Activated CD8-positive, alpha-beta T cell treated with anti-CD3 and anti-CD28 coated beads, Interleukin-2, amount 10 ng/mL, durations not matched to agents 7 days and 5 days (primary cell): Measurements from ENCODE around the gene WDR76. TPM values are rescaled to one million over a fixed set of nuclear protein-coding genes. Genes with fewer than 3 reads are reported as not detected.

Experiments
- ATAC-seq: fragments of 150-1000 bp; cut with Tn5 transposase; one replicate; pipeline ENCODE4 v1.10.0; 2021; ENCODE audit warnings: moderate library complexity
- CTCF ChIA-PET: fragments of 350-600 bp; sonication (Branson Sonifier 250); formaldehyde crosslinking; loops from one replicate; lab custom pipeline; 2021; ENCODE audit warnings: antibody characterized with exemption; lab: Charles Lee
- POLR2A ChIA-PET: fragments of 350-600 bp; sonication (Branson Sonifier 250); formaldehyde crosslinking; loops from one replicate; lab custom pipeline; 2021; ENCODE audit warnings: antibody characterized with exemption; lab: Charles Lee
- DNase-seq: peaks from one replicate; pipeline ENCODE4 v3.0.0-alpha.2; 2020
- H3K27ac Mint-ChIP-seq: one replicate; pipeline ENCODE4 v1.8.0; 2021; ENCODE audit warnings: mild to moderate bottlenecking, mixed read lengths
- H3K27me3 Mint-ChIP-seq: one replicate; pipeline ENCODE4 v1.8.0; 2021; ENCODE audit warnings: low read depth, mixed read lengths
- H3K36me3 Mint-ChIP-seq: one replicate; pipeline ENCODE4 v1.8.0; 2021; ENCODE audit warnings: low read depth, mixed read lengths
- H3K4me1 Mint-ChIP-seq: one replicate; pipeline ENCODE4 v1.8.0; 2021; ENCODE audit warnings: low read depth, mixed read lengths
- H3K4me3 Mint-ChIP-seq: one replicate; pipeline ENCODE4 v1.8.0; 2021; ENCODE audit warnings: mild to moderate bottlenecking, mixed read lengths
- H3K9me3 Mint-ChIP-seq: one replicate; pipeline ENCODE4 v1.8.0; 2022; ENCODE audit warnings: mixed read lengths; ENCODE audit not compliant: insufficient read depth
- total RNA-seq, 2 experiments: library from RNA; stranded (reverse); gene quantifications; one replicate each; pipeline ENCODE4 v1.2.3, GENCODE V29; 2021

Gene WDR76
- total RNA-seq, result 10 to 100 TPM; 87.0 to 88.7 TPM

DNA sequence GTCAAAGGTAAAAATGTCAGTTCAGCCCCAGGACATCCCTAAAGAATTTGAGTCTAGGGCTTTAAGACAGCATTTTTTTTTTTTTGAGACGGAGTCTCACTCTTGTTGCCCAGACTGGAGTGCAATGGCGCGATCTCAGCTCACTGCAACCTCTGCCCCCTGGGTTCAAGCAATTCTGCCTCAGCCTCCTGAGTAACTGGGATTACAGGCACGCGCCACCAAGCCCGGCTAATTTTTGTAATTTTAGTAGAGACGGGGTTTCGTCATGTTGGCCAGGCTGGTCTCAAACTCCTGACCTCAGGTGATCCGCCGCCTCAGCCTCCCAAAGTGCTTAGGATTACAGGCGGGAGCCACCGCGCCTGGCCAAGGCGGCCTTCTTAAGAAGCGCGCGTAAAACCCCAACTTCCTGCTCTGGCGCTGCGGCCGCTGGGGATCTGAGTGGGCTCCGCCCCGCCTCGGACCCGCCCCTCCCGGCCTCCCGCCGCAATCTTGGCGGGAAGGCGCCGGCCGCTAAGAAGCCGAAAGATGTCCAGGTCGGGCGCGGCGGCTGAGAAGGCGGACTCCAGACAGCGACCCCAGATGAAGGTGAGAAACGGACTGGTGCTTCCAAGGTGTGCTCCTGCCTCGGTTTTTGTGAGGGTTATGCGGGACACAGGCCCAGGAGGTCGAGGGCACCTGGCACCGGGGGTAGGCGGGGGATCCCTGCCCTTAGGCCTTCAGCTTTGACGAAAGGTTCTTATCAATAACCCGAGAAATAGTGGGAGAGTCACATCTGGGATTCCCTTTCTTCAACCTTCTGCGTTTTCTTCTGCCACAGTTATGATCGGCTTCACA is at the start of gene WDR76:
WDR76 (plus strand) TSS at position 495 of the 834 bp plus-strand sequence; CDS start at position 526, 31 bp downstream.
- peaks cover 58% of the 10 kb centered on the region for H3K4me1 Mint-ChIP-seq
- ChIA-PET CTCF (interaction anchor here (1.4 to 2.3 kb wide), 2 partner anchors 13 to 50 kb away, joined by 3 to 11 read pairs; partner anchors contain the start of gene ELL3), POLR2A (interaction anchor here (0.6 to 3.1 kb wide), 8 partner anchors 18 to 460 kb away, joined by 3 to 18 read pairs (median 5); partner anchors contain the start of genes ELL3, HYPK, PDIA3 and SERF2)
- H3K27ac Mint-ChIP-seq, result peak within 1 kb of the TSS; percentile 95
- peak within 1 kb of the TSS; percentile 85 for H3K4me3 Mint-ChIP-seq
- ATAC-seq (peak; percentile 69), DNase-seq (peak; percentile 88)
- no peaks in the 10 kb centered on the region for H3K27me3 Mint-ChIP-seq
- no peaks in the 10 kb centered on the region for H3K9me3 Mint-ChIP-seq
- H3K36me3 Mint-ChIP-seq, result peaks cover 49% of the 10 kb centered on the region

DNA sequence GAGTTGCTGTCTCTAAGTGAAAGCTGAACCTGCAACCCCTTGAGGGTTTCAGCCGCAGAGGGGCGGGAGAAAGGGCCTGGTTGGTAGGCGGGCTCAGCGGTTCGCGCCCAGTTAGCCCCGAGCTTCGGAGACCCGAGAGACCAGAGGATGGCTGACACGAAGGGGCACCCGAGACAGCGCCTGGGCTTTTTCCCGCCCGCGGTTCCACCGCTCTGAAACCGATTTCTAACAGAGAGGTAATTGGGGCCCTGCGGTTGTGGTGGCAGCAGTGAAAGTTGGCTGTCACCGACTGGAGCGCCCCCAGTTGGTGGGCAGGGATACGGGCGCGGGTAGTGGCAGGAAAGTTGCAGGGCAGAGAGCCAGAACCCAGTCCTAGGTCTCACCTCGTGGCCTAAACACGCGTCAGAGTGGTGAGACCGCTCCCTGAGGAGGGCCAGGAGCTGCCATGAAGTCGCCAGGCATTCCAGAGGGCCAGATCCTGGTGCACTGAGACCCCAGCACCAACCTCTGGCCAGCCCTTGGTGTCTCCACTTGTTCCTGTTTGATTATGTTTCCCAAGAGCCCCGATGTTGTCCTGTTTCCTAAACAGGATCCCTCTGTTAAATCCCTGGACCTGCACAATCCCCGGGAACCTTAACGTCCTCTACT is 49.4 kb upstream of the WDR76 start:
- peak; percentile 88 for ATAC-seq
- DNase-seq, result peak; percentile 91
- POLR2A ChIA-PET, result interaction anchor here (0.6 to 2.7 kb wide), 13 partner anchors 12 to 461 kb away, joined by 3 to 18 read pairs (median 6); partner anchors contain the start of genes HYPK, MFAP1, SERF2 and SERINC4
- H3K4me3 Mint-ChIP-seq, result peak overlapping the region; percentile 92
- H3K27me3 Mint-ChIP-seq, result no peaks in the 10 kb centered on the region
- peak overlapping the region; percentile 95 for H3K27ac Mint-ChIP-seq
- peaks cover 26% of the 10 kb centered on the region for H3K36me3 Mint-ChIP-seq
- H3K4me1 Mint-ChIP-seq, result peaks cover 28% of the 10 kb centered on the region
- no peaks in the 10 kb centered on the region for H3K9me3 Mint-ChIP-seq
- CTCF ChIA-PET, result interaction anchor here (0.5 to 3.6 kb wide), 19 partner anchors 9 to 278 kb away, joined by 3 to 42 read pairs (median 6); partner anchors contain the start of genes HYPK, MFAP1, PDIA3 and SERF2

DNA sequence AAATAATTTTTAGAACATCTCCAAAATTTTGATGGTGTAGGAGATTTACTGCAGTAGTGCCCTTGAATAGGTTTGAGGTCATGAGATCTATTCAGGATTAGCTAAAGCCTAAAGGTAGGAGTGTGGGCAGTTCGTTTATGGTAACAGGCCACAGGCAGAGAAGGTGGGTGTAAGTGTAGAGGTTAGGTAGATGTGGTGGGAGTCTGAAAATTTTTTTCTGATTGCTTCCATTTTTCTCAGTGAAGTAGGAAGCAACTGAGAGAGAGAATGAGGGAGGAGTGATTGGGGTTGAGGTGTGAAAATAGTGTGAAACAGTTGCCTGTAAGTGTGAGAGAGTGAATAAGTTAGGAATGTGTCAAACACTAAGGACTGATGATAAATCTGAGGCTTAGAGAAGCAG is 47.8 kb upstream of the WDR76 start:
- H3K9me3 Mint-ChIP-seq, result no peaks in the 10 kb centered on the region
- no peak overlapping the region for H3K4me3 Mint-ChIP-seq
- H3K4me1 Mint-ChIP-seq, result peaks cover 28% of the 10 kb centered on the region
- H3K27ac Mint-ChIP-seq, result peak overlapping the region; percentile 40
- CTCF ChIA-PET, result interaction anchor here (3.6 kb wide), 1 partner anchor 11 kb away, joined by 42 read pairs; the partner anchor contains the start of gene SERF2
- ATAC-seq (no peak), DNase-seq (no peak)
- POLR2A ChIA-PET, result no interaction called here
- H3K36me3 Mint-ChIP-seq, result peaks cover 10% of the 10 kb centered on the region
- no peaks in the 10 kb centered on the region for H3K27me3 Mint-ChIP-seq

DNA sequence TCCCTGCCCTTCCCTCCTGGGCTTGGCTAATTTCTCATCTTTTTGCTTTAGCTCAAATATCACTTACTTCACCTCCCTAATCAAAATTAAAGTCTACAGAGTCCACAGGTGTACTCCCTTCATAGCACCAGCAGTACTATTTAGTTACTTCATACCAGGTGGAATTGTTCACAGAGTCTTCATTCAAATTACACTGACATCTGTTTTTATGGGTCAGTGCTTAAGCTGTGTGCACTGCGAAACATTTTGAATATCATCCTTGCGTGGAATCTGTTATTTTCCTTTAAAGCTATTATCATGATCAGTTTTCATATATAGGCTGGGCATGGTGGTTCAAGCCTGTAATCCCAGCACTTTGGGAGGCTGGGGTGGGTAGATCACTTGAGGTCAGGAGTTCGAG is 37.4 kb upstream of the WDR76 start:
- CTCF ChIA-PET, result interaction anchor here (4.9 kb wide), 1 partner anchor 12 kb away, joined by 42 read pairs; the partner anchor contains the start of gene ELL3
- no peak for ATAC-seq
- Mint-ChIP-seq H3K36me3 (peaks cover 29% of the 10 kb centered on the region), H3K9me3 (no peaks in the 10 kb centered on the region), H3K27ac (no peak overlapping the region), H3K27me3 (no peaks in the 10 kb centered on the region), H3K4me1 (peaks cover 22% of the 10 kb centered on the region), H3K4me3 (no peak overlapping the region)
- DNase-seq, result no peak
- POLR2A ChIA-PET, result interaction anchor here (0.9 kb wide), 1 partner anchor 12 kb away, joined by 4 read pairs; no protein-coding TSS in a partner anchor

DNA sequence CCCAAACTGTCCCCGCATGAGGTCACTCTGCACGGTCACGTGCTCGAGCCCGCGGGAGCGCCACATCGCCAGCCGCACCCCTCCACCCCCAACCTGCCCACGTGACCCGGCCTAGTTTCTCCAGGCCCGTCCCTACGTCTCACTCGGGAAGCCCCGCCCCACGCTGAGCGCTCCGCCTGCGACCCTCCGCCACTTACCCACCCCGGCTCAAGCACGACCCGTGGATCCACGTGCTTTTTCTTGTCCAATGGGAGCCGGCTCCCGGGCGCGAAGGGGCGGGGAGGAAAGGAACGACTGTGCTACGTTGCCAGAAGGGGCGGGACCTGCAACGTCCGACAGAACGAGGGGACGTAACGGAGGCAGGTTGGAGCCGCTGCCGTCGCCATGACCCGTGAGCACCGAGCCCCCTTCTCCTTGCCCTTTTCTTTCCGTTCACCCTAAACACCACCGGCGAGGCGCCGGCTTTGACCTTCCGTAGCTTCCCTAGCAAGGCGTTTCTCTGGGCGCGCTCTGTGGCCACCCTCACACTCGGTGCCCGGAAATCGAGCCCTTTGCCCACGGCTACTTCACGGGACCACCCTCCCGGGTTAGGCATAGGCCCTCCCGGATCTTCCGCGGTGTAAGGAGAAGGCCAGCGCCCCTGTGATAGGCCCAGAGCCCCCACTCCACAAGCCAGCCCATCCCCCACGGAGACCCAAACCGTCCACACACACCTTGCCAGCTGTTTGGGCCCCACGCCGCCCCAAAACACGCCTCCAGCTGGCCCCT is 34.6 kb upstream of the WDR76 start, which contains the start of gene SERF2:
SERF2 (plus strand) TSS at position 328 of the 768 bp plus-strand sequence; CDS start at position 385, 57 bp downstream.
- H3K36me3 Mint-ChIP-seq, result peaks cover 48% of the 10 kb centered on the region

DNA sequence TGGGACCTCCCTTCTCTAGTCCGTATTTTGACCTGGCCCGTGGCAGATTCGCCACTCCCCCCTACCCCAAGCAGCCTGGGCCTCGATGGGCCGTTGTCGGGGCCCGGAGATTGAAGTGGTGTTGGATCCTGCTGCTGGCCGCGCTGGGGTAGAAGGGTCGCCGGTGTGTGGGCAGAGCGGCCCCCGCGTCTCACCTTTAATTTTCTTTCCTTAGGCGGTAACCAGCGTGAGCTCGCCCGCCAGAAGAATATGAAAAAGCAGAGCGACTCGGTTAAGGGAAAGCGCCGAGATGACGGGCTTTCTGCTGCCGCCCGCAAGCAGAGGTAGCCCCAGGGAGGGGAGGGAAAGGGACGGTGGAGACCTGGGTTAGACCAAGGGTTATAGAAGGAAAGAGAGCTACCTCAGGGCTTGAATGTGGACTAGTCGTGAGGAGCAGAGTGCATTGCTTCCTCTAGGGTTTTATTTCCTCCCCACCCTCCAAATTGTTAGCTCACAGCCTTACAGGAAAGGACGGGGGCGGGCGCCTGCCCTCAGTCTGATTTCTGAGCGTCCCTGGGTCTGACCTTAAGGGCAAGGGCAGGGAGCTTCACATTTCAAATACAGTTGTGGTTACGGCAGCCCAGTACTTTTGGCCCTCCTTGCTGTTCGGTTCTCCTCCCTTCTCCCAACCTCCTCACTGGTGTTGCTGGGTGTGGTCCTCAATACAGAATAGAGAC is 33.9 kb upstream of the WDR76 start:
- Mint-ChIP-seq H3K9me3 (no peaks in the 10 kb centered on the region), H3K4me3 (peak overlapping the region; percentile 96), H3K27ac (peak overlapping the region; percentile 98), H3K27me3 (no peaks in the 10 kb centered on the region), H3K36me3 (peaks cover 51% of the 10 kb centered on the region), H3K4me1 (peaks cover 44% of the 10 kb centered on the region)
- ChIA-PET POLR2A (interaction anchor here (0.5 to 3.7 kb wide), 10 partner anchors 9 to 931 kb away, joined by 3 to 21 read pairs (median 6); partner anchors contain the start of genes ELL3, HYPK, MFAP1 and PDIA3), CTCF (interaction anchor here (0.8 to 1.4 kb wide), 5 partner anchors 16 to 35 kb away, joined by 3 to 9 read pairs (median 3); partner anchors contain the start of gene ELL3)
- ATAC-seq (no peak), DNase-seq (peak; percentile 51)

More for the DNA sequence above, 34.6 kb upstream of the WDR76 start, which contains the start of gene SERF2:
- Mint-ChIP-seq H3K27ac (peak within 1 kb of the TSS; percentile 98), H3K27me3 (no peaks in the 10 kb centered on the region), H3K4me3 (peak within 1 kb of the TSS; percentile 96), H3K4me1 (peaks cover 44% of the 10 kb centered on the region), H3K9me3 (no peaks in the 10 kb centered on the region)
- ATAC-seq, result peak; percentile 96
- ChIA-PET CTCF (interaction anchor here (0.9 to 4.9 kb wide), 6 partner anchors 8 to 36 kb away, joined by 3 to 42 read pairs (median 4); partner anchors contain the start of genes ELL3, HYPK and SERINC4), POLR2A (interaction anchor here (0.5 to 3.7 kb wide), 8 partner anchors 9 to 932 kb away, joined by 3 to 21 read pairs (median 6); partner anchors contain the start of genes ELL3, HYPK, MFAP1 and PDIA3)
- DNase-seq, result peak; percentile 100

DNA sequence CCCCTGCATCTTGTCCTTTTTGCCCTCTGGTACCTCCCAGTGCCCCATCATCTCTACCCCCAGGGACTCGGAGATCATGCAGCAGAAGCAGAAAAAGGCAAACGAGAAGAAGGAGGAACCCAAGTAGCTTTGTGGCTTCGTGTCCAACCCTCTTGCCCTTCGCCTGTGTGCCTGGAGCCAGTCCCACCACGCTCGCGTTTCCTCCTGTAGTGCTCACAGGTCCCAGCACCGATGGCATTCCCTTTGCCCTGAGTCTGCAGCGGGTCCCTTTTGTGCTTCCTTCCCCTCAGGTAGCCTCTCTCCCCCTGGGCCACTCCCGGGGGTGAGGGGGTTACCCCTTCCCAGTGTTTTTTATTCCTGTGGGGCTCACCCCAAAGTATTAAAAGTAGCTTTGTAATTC is 33.2 kb upstream of the WDR76 start:
- ATAC-seq (no peak), DNase-seq (no peak)
- CTCF ChIA-PET, result interaction anchor here (0.8 to 3.6 kb wide), 6 partner anchors 17 to 34 kb away, joined by 3 to 17 read pairs (median 4); partner anchors contain the start of gene ELL3
- Mint-ChIP-seq H3K4me1 (peaks cover 48% of the 10 kb centered on the region), H3K9me3 (no peaks in the 10 kb centered on the region), H3K27me3 (no peaks in the 10 kb centered on the region), H3K27ac (peak overlapping the region; percentile 98), H3K36me3 (peaks cover 57% of the 10 kb centered on the region), H3K4me3 (peak overlapping the region; percentile 96)
- POLR2A ChIA-PET, result interaction anchor here (0.7 to 3.7 kb wide), 8 partner anchors 8 to 47 kb away, joined by 3 to 21 read pairs (median 6); partner anchors contain the start of genes ELL3, HYPK, MFAP1 and PDIA3

DNA sequence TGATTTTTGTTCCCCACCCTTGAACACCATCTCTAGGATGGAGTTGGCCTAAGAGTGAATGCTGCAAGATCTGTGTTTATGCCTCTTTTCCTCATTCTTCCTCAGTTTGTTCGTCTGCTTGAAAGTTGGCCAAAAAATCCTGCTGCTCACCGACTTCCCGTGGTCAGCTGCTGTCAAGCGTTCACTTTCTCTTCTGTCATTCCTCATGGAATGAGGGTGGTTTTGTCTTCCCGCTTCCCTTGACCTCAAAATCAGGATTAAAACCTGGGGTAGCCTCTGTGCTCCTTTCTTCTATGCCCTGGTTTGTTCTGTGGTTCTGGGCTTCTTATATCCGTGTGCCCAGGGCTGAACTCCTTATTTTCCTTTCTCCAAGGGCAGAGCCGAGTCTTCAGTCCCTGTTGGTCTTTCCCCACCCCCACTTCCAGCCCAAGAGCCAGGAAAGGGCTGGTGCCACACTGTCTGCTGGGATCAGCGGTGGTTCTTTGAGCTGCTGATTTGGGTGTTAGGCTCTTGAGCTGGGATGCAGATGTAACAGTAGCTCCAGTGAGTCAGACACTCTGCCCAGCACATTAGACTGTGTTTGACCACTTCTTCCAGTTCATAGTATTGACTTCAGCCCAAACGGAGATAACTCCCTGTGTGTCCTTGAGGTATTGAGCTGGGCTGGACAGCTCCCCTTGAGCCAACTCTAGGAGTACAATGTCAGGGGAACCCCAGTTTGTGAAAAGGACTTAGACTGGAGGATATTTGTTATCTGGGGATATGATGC is 32.3 kb upstream of the WDR76 start:
- no peak for DNase-seq
- Mint-ChIP-seq H3K4me3 (peak overlapping the region; percentile 96), H3K27me3 (no peaks in the 10 kb centered on the region), H3K9me3 (no peaks in the 10 kb centered on the region), H3K4me1 (peaks cover 49% of the 10 kb centered on the region), H3K27ac (peak overlapping the region; percentile 57), H3K36me3 (peaks cover 63% of the 10 kb centered on the region)
- ATAC-seq, result no peak
- ChIA-PET POLR2A (interaction anchor here (2.0 kb wide), 2 partner anchors 30 kb away, joined by 9 to 11 read pairs; partner anchors contain the start of gene MFAP1), CTCF (interaction anchor here (3.6 kb wide), 1 partner anchor 18 kb away, joined by 17 read pairs; the partner anchor contains the start of gene ELL3)

DNA sequence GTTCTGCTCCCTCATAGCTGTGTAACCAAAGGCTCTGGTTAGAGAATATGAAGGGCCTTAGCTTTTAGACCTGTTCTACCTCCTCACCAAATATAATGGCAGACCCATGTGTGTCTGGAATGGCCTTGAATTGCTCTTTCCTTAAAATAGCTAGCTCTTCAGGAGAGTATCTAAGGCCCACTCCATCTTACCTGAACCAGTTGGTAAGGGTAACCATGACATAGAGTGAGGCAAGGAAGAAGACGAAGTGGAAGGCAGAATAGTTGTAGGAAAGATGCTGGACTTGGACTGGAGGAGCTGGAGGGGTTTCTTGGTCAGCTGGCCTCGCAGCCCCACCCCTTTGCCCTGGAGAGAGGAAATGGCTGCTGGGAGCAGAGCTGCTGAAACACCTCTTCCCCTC is 31.6 kb upstream of the WDR76 start:
- H3K27ac Mint-ChIP-seq, result no peak overlapping the region
- peaks cover 71% of the 10 kb centered on the region for H3K36me3 Mint-ChIP-seq
- CTCF ChIA-PET, result interaction anchor here (2.1 to 3.6 kb wide), 2 partner anchors 18 to 25 kb away, joined by 5 to 17 read pairs; partner anchors contain the start of gene ELL3
- no peak overlapping the region for H3K4me3 Mint-ChIP-seq
- no peaks in the 10 kb centered on the region for H3K9me3 Mint-ChIP-seq
- peaks cover 57% of the 10 kb centered on the region for H3K4me1 Mint-ChIP-seq
- DNase-seq (no peak), ATAC-seq (no peak)
- H3K27me3 Mint-ChIP-seq, result no peaks in the 10 kb centered on the region
- POLR2A ChIA-PET, result interaction anchor here (2.0 kb wide), 1 partner anchor 29 kb away, joined by 9 read pairs; the partner anchor contains the start of gene MFAP1
